Stimulated activated CD4-positive, alpha-beta T cell treated with anti-CD3 and anti-CD28 coated beads, Interleukin-2, amount 100 ng/mL, for 4 hours (primary cell): ENCODE results near the gene CLIC6.
"Not testable (repeated sequence)": the region's sequence is repeated elsewhere in the genome, so short reads cannot be mapped to it uniquely, and the experiment has no call there.

Experiments used
- DNase-seq: peaks from one replicate; pipeline ENCODE4 v3.0.0-alpha.2; 2020; ENCODE audit warnings: low read depth

Gene CLIC6

DNA sequence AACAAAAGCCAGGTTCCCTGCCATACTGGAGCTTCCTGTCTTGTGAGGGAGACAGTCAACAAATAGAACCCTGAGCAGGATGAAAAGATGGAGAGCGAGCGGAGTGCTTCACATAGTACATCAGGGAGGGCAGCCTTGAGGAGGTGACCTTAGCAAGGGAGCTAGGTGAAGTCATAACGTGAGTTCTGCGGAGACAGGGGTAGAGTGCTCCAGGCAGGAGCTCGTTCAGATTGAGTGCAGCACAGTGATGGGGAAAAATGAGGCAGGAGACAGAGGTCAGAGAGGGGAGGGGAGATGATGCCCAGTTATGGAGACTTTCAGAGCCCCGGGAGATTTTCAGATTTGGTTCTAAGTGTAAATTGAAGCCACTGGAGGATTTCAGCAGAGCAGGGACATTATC is 15.3 kb upstream of the CLIC6 start:
- DNase-seq: no peak

DNA sequence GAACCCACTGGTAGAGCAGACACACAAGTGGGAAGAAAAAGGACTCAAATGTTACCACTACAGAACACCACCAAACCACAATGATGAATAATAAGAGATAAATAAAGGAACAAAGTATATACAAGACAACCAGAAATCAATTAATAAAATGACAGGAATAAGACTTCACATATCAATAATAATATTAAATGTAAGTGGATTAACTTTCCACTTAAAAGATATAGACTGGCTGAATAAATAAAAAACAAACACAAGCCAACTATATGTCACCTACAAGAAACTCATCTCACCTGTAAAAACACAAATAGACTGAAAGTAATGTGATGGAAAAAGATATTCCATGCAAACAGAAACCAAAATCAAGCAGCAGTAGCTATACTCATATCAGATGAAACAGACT is 6.9 kb upstream of the CLIC6 start:
- DNase-seq: no peak

DNA sequence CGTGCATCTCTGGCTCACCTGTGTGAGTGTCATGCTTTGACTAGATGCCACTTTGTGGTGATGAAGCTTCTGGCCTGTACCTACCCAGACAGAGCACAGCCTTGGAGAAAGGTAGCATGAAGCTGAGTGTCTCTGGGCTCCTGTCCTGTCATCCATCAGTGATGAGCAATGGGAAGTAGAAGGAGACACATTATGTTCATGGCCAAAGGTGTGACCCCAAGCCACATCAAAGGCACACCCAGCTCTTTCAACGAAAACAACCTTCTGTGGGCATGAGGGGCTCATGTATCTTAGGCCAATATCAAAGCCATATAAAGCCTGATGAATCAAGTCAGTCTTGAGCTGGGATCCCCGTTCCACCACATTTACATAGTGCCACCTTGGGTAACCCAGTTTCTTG is 1.0 kb upstream of the CLIC6 start:
- DNase-seq: no peak

DNA sequence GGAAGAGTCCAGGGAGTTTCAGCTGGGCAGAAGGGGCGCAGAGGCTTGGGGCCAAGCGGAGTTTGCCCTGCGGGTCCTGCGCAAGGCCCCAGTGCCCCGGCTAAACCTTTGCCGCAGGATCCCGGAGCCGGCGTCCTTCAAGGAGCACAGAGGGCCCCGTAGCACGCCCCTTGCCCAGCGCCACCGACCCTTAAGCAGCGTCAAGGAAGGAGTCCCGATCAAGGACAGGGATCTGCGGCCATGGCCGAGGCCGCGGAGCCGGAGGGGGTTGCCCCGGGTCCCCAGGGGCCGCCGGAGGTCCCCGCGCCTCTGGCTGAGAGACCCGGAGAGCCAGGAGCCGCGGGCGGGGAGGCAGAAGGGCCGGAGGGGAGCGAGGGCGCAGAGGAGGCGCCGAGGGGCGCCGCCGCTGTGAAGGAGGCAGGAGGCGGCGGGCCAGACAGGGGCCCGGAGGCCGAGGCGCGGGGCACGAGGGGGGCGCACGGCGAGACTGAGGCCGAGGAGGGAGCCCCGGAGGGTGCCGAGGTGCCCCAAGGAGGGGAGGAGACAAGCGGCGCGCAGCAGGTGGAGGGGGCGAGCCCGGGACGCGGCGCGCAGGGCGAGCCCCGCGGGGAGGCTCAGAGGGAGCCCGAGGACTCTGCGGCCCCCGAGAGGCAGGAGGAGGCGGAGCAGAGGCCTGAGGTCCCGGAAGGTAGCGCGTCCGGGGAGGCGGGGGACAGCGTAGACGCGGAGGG is 520 bp downstream of the CLIC6 start:
- no peak for DNase-seq

DNA sequence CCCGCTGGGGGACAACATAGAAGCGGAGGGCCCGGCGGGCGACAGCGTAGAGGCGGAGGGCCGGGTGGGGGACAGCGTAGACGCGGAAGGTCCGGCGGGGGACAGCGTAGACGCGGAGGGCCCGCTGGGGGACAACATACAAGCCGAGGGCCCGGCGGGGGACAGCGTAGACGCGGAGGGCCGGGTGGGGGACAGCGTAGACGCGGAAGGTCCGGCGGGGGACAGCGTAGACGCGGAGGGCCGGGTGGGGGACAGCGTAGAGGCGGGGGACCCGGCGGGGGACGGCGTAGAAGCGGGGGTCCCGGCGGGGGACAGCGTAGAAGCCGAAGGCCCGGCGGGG is 1.1 kb downstream of the CLIC6 start:
- DNase-seq: not testable (repeated sequence)

DNA sequence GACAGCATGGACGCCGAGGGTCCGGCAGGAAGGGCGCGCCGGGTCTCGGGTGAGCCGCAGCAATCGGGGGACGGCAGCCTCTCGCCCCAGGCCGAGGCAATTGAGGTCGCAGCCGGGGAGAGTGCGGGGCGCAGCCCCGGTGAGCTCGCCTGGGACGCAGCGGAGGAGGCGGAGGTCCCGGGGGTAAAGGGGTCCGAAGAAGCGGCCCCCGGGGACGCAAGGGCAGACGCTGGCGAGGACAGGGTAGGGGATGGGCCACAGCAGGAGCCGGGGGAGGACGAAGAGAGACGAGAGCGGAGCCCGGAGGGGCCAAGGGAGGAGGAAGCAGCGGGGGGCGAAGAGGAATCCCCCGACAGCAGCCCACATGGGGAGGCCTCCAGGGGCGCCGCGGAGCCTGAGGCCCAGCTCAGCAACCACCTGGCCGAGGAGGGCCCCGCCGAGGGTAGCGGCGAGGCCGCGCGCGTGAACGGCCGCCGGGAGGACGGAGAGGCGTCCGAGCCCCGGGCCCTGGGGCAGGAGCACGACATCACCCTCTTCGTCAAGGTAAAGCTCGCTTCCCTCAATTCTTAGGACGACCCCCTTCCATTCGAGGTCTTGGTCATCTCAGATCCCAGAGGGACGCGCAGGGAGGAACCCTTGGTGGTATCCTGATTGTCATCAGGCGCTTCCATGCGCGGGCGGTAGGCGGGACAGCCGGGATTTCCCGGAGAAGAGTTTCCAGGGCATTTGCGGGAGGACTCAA is 1.6 kb downstream of the CLIC6 start:
- no peak for DNase-seq

DNA sequence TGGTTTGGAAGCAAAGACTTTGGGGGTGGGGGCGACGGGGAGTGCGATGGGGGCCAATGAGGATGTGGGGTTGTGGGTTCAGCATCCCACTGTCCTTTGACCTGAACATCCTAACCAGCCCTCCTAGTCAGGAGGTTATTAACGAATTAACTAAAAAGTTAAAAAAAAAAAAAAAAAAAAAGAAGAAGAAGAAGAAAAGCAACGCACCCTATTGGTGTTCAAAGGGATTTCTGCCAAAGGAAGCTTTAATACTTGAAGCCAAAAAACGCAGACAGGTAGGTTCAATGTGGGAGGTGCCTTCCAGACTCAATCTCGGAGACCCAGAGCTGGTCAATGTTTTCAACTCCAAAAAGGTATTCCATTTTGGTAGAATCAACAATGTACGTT is 2.2 kb downstream of the CLIC6 start:
- DNase-seq: no peak

DNA sequence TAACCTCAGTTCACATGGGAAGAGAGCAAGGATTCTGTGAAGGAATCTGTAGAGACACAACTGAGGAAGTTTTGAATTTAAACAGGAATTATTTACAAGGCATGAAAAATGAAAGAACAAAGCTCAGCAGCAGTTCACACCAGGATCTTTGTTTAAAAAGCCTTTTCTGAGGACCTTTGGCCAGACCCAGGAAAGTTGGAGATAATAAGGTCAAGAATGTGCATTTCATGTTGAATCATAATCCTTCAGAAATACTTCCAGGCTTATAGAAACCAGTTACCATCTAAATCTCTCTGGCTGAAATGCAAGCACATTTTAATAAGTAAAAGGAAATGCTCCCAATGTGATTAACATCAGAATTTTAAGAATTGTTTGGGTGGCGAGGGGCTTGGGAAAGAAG is 2.7 kb downstream of the CLIC6 start:
- DNase-seq: no peak

DNA sequence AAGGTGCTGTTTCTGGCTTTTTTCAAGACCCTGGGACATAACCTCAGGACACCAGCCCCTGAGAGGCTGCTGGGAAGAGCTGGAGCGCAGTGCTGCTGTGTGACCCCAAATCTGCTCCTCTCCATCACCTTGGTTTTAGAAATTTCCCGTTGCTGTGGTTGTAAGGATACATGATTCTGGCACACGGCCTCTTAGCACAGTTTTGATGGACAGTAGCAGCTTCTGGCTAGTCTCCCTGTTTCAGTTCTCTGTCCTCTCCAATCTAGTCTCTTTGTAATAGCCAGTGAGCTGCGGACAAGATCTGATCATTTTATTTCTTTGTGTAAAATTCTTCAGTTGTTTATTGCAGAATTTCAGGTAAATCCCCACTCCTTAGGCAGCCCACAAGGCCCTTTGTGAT is 3.1 kb downstream of the CLIC6 start:
- DNase-seq: no peak

DNA sequence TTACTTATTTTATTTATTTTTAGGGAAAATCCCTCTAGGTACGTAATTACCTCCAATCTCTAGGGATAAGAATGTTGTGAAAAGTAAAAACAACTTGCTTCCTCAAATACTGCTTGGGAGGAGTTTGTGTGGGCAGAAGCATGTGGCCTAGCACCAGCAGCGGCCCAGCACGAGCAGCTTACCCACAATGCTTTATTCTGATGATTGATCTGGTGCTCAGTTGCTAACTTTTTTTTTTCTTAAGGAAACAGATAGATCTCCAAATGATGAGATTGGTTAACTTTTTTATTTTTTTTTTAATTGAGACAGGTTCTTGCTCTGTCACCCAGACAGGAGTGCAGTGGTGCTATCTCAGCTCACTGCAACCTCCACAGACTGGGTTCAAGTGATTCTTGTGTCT is 4.2 kb downstream of the CLIC6 start:
- no peak for DNase-seq

DNA sequence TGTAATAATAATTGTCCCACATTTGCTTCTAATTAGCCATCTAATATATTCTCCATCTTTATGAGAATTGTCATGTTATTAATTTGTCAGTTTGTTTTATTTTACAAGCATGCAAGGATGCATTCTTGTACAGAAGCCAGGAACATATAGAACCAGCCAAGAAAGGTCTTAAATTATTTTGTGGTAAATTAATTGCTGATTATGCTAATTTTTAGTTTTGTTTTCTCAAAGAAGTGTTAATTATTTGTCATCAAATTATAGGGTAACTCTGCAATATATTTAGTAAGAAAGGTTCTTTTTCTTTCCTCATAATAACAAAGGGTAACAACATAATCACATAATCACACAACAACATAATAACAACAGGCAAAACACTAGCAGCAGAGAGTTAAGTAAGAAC is 5.7 kb downstream of the CLIC6 start:
- no peak for DNase-seq

DNA sequence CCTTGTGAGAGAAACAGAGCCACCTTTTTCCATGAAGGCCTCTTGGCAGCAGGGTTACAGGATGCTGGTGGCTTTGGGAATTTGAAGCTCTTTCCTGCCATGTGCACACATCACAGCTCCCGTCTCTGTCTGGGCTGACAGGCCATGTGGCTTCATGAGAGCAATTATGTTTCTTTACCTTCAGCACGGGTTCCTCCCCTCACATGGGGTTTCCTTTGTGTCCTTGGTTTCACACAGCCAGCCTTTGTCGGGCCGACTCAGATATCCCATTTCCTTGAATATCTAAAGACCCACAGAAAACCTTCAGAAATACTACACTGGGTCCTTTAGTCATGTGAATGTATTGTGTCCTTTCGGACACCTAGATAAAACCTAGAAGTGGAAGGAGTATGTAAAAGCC is 7.1 kb downstream of the CLIC6 start:
- DNase-seq: no peak

DNA sequence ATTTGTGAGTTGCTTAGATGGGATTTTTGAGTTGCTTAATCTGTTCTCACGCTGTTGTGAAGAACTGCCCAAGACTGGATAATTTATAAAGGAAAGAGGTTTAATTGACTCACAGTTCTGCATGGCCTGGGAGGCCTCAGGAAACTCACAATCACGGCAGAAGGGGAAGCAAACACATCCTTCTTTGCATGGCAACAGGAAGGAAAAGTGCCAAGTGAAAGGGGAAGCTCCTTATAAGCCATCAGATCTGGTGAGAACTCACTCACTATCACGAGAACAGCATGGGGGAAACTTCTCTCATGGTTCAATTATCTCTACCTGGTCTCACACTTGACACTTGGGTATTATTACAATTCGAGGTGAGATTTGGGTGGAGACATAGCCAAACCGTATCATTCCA is 10.3 kb downstream of the CLIC6 start:
- no peak for DNase-seq

DNA sequence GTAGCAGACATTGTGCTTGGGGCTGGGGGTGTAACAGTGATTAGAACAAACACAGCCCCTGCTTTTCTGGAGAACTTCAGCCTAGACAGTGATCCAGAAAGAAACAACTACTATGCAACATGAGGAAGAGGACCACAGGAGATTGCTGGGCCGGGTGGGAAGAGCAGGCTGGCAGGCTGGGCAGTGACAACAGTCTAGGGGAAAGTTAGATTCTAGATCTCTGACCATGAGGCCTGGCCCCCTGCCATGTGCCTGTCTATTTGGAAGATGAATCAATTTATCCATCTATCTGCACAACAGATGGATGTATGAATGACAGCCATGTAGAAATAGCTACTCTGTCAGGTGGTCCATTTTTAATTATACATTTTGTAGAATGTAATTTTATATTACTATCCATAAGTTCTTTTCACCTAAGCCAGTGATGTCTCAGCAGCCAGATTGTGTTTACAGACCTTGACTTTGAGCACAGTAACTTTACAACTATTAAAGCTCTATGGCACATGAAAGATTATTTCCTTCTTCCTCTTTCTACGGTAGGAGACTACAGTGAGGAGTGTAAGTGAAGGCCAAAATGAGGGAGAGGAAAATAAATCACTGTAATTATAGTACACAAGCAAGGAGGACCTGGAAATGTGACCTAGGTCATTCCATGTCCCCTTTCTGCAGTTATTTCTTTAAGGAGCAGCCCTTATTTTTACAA is 15.5 kb downstream of the CLIC6 start:
- DNase-seq: no peak

DNA sequence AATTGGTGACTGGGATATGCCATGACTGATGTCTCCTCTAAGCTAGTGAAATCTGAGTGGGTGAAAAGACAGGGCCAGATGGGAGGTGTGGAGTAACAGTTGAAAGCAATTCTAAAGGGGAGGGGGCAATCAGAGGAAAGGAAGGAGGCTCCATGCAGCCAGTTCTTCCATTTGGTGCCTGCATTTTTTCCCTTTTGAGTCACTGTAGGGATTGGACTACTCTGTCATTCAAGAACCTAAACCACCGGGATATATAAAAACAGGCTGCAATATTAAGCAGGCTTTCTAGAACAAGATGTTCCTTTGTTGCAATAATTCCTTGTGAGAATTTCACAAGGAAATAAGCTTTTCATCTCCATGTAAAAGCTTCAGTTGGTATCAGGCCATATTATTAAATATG is 18.3 kb downstream of the CLIC6 start:
- DNase-seq: no peak

DNA sequence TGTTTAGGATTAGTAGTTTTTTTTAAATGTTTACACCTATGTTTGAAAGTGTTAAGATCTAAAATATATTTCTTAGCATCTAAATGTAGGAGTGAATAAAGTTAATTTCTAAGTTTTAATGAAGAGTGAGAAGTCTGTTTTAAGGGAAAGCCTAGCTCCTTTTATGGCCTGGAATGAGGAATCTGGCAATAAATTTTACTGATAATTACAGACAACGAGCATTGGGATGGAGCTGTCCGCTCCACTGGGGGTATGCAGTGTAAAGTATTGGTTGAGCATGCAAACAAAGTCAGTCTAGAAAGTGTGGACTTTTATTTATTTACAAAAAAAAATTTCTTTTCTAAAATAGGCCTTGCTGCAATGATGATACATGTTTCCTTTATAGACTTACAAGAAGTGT is 19.0 kb downstream of the CLIC6 start:
- no peak for DNase-seq

DNA sequence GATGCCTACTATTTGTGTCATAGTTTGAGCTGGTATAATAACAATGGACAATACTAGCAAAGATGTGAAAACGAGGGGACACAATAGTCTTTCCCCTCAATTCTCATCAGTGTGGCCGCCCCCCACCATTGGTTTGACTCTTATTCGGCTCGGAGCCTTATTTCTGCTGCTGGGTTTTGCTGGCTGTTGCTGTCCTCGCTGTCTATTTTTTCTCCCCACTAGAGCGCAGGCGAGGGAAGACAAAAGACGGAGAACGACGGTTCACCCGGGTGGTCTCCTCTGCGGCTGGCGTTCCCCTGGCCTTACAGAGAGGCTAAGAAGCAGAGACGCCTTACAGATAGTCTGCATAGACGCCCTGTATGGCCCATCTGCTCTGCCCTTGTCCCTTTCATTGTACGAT is 19.4 kb downstream of the CLIC6 start:
- DNase-seq: no peak

DNA sequence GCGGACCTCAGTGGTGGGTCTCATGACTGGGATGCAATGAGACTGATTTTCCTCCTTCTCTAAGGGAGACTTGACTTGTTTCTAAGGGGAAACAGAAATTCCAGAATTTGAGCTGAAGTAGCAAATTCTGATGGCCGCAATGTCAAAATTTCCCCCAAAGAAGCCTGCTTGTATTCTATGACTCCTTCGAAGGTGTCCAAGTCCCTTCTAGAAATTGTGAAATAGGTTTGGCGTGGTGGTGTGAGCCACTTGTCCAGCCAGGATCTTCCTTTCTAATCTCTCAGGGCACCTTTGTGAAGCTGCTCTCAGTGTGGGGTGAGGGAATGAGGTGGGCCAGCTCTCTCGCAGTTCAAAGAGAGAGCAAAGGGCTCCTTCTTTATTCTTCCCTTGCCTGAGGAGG is 19.9 kb downstream of the CLIC6 start:
- DNase-seq: no peak

DNA sequence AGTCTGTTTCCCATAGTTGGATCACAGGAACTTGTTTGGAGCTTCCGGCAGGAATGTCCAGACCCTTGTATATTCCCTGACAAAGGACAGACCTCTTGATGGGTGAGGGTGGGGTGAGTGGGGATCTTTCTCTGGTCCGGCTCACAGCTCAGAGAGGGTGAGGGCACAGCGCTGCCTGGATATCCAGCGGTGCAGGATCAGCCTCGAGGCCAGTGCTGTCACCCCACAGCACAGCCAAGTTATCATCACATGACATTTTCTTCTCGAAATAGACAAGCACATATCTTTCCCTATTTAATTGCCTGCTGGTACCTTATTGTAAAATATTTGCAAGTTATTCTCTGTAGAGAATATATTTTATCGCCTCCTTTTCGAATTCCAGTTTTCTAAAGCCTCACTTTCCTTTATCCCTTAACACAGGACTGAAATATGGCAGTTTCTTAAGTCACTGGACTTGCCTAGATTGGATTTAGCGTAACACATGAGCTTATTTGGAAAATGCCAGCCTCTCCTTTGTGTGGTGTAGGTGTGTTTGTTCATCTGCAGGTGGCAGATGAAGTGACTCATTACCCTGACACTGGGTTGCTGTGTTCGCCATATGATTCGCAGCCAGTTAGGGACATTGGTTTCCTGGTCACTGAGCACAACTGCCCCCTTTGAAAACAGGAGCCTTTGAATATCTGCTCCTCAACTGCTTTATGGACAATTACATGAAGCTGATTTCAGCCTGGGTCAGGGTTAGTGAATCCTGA is 21.4 kb downstream of the CLIC6 start:
- no peak for DNase-seq

DNA sequence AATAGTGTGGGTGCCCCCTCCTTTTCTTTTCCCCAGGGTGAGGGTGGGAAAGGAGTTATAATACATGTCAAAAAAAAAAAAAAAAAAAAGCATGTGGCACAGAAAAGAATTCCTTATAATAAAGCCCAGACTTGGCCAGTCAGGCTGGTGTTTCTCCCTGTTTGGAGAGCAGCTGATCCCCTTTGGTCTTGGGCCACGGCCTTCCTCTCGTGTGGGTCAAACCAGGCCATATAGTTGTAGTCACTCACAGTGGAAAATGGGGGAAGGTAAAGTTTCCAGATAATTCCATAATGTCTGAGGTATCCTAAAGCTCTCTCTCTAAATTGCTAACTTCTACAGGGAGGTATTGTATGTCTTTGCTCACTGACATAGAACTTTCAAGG is 22.0 kb downstream of the CLIC6 start:
- no peak for DNase-seq

DNA sequence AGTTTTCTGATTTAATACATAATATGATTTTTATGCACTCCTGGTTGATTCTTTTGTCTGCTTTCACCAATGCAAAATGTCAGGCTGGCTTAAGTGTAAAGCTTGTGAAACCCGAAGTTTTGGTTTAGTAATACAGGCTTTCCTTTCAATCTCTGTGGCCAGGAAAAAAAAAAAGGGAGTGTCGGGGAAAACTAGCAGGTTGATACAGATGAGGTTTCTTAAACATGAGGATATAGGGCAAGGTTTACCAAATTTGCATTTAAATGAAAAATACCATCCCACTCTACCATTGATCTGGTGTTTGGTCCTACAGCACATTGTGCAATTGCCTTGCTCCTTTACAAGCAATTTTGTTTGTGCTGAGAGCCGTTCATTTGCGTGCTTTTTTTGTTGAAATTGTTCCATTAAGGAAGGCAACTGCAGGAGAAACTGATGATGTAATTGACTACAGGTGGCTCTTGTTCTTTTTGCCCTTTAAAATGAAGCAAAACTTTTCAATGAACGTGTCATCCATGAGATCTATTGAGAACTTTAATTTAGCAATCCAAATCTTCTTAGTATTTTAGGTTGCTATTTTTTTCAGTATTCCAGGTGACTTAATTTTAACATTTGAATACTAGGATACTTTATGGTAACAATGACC is 22.7 kb downstream of the CLIC6 start:
- DNase-seq: no peak

DNA sequence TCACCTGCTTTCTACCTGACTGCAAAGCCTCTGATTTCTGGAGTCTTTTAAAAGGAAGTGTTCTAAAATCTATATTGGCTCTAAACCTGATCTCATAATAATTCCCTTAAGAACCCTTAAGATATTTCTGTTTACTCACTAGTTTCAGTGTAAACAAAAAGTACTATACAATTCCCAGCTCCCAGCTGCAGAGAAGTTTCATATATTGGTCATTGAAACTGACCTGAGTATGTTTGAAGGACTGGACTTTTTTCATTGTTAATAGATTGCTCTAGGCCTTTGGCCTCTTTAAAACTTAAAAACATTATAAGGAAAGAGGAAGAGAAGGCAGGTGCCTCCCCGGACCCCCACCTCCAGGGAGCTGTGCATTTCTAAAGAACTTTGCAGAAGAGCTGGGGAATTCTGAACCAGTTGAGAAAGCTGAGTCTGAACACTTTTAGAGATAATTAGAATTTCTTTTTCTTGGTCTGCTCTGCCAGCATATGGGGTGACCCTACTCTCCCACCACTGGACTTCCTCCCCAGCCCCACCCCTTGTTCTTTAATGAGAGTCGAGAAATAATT is 23.7 kb downstream of the CLIC6 start:
- DNase-seq: no peak
